ENCODE data around the gene GHR. TPM values are rescaled to one million over a fixed set of nuclear protein-coding genes. Genes with fewer than 3 reads are reported as not detected.

GHR gene
- total and polyA plus RNA-seq, 2 donors (not counting 3 experiments of a cell fraction or from before 2014, with no cell fraction given): 0.27 to 0.28 TPM

GRCh38 chr5:42672925-42673324, 249.7 kb downstream of the GHR start:
- H3K9me1 ChIP-seq (replicated peaks; ENCODE audit: control insufficient read depth, extremely low read depth, insufficient read depth, low read length): no peaks in the 10 kb centered on the region
- no peaks in the 10 kb centered on the region for H3K27me3 ChIP-seq (ENCODE audit: control insufficient read depth in 2 of 2, insufficient read depth in 2 of 2, low read length in 2 of 2)
- no peaks in the 10 kb centered on the region for H3K79me2 ChIP-seq (ENCODE audit: control insufficient read depth, insufficient read depth, low read length)
- no peaks in the 10 kb centered on the region for H3K4me1 ChIP-seq (ENCODE audit: control insufficient read depth, extremely low read depth, insufficient read depth, low read length)
- intact Hi-C loops (cut with micrococcal nuclease): no loop called here
- ChIA-PET CTCF (no interaction called here), POLR2A (no interaction called here)
- H3K27ac ChIP-seq (ENCODE audit: insufficient read depth, low read depth, low read length): no peak overlapping the region
- no peak overlapping the region for H3K9ac ChIP-seq (replicated peaks; ENCODE audit: extremely low read depth, insufficient read depth, low read length)
- DNase-seq (ENCODE audit: low read depth, low spot score) (no peak), FAIRE-seq (no peak)
- TF ChIP-seq JUN (IDR thresholded peaks at IDR 0.05; ENCODE audit: borderline replicate concordance, insufficient read depth, insufficient read length, low read depth) (no peak), GATA2 (IDR thresholded peaks at IDR 0.05; ENCODE audit: insufficient read depth, insufficient read length, low read depth, low read length) (no peak), FOS (IDR thresholded peaks at IDR 0.05; ENCODE audit: borderline replicate concordance, insufficient read depth, low read length) (no peak), CTCF (IDR thresholded peaks at IDR 0.05; ENCODE audit: extremely low read depth in 1 of 2, insufficient read depth in 1 of 2, low read depth in 1 of 2, low read length in 2 of 2) (no peak), POLR2A (IDR thresholded peaks at IDR 0.05; ENCODE audit: low read depth, low read length) (no peak), POLR2AphosphoS5 (IDR thresholded peaks at IDR 0.05; ENCODE audit: insufficient read depth, low read depth, low read length) (no peak), EZH2 (IDR thresholded peaks at IDR 0.05; ENCODE audit: borderline replicate concordance, low read depth, low read length, severe bottlenecking) (no peak), MYC (IDR thresholded peaks at IDR 0.05; ENCODE audit: low read depth, low read length) (no peak)
- TF ChIP-seq, protein P1, sequence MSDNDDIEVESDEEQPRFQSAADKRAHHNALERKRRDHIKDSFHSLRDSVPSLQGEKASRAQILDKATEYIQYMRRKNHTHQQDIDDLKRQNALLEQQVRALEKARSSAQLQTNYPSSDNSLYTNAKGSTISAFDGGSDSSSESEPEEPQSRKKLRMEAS (IDR thresholded peaks at IDR 0.05; ENCODE audit: insufficient read depth, insufficient read length): no peak
- H3K4me3 ChIP-seq (replicated peaks in 1 of 3; ENCODE audit: insufficient read depth in 1 of 3, low read depth in 1 of 3, low read length in 3 of 3): no peak overlapping the region
- H2AFZ ChIP-seq (ENCODE audit: low read depth, low read length): no peak overlapping the region
- H4K20me1 ChIP-seq (replicated peaks; ENCODE audit: control insufficient read depth, extremely low read depth, insufficient read depth, low read length): no peaks in the 10 kb centered on the region
- H3K36me3 ChIP-seq (ENCODE audit: control insufficient read depth in 2 of 2, extremely low read depth in 1 of 2, insufficient read depth in 2 of 2, low read length in 2 of 2): no peaks in the 10 kb centered on the region
- no peaks in the 10 kb centered on the region for H3K9me3 ChIP-seq (replicated peaks; ENCODE audit: control insufficient read depth, insufficient read depth, low read length)
- no peak overlapping the region for H3K4me2 ChIP-seq (ENCODE audit: insufficient read depth, low read length)
- no TSS peak for BruUV-seq (replicated peaks)
- dilution Hi-C loops (cut with MboI; ENCODE audit: extremely low pct_ligation_motif_present, low sequenced_read_pairs): no loop called here
